VCaP (cell line): ENCODE measurements around the gene SNRPA.

Source experiments
- H3K27ac ChIP-seq: fragments of 450-650 bp; 2 replicates; pipeline ENCODE4 v1.5.1; 2017
- TF ChIP-seq, protein P1 (sequence below): fragments of 450-650 bp; conservative IDR thresholded peaks from 2 replicates; pipeline ENCODE4 v1.5.1; 2017; ENCODE audit warnings: mild to moderate bottlenecking, moderate library complexity

The SNRPA gene

GRCh38 chr19:40717325-40717879 is 33.6 kb upstream of the SNRPA start:
- TF ChIP-seq, protein P1, sequence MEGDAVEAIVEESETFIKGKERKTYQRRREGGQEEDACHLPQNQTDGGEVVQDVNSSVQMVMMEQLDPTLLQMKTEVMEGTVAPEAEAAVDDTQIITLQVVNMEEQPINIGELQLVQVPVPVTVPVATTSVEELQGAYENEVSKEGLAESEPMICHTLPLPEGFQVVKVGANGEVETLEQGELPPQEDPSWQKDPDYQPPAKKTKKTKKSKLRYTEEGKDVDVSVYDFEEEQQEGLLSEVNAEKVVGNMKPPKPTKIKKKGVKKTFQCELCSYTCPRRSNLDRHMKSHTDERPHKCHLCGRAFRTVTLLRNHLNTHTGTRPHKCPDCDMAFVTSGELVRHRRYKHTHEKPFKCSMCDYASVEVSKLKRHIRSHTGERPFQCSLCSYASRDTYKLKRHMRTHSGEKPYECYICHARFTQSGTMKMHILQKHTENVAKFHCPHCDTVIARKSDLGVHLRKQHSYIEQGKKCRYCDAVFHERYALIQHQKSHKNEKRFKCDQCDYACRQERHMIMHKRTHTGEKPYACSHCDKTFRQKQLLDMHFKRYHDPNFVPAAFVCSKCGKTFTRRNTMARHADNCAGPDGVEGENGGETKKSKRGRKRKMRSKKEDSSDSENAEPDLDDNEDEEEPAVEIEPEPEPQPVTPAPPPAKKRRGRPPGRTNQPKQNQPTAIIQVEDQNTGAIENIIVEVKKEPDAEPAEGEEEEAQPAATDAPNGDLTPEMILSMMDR, result peak; percentile 16; the same call in 1 of the 2 replicates
- H3K27ac ChIP-seq, result peak overlapping the region; percentile 94

GRCh38 chr19:40717880-40718773 is 32.9 kb upstream of the SNRPA start:
- TF ChIP-seq, protein P1, result no peak
- peak overlapping the region; percentile 94 for H3K27ac ChIP-seq

DNA sequence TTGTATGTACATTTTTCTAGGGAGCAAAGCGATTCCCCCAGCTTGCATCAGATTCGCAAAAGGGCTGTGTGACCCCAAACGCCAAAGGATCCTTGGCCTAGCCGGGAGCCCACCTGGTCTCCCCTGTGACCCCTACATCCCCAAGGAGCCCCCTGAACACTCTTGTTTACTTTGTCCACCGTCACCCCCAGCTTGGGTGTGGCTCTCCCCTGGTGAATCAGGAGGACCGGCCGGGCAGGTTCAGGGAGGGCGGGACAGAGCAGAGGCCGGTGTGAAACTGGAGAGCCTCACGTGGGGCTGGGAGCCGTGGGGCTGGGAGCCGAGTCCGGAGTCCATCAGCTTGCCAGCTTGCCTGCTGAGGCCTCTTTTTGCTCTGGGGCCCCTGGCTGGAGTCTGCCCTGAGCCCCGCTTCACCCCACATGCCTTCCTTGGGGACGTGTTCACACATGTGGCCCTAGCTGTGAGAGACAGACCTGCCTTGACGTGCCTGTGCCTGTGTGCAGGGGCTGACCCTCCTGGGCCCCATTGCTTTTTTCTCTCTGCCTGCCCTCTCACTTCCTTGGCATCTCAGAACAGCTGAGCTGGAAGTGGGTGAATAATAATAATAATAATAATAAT is 32.1 kb upstream of the SNRPA start:
- peak overlapping the region; percentile 94 for H3K27ac ChIP-seq

GRCh38 chr19:40719414-40719894 is 31.5 kb upstream of the SNRPA start:
- H3K27ac ChIP-seq, result peak overlapping the region; percentile 94
- TF ChIP-seq, protein P1, result no peak

More for the DNA sequence above, 32.1 kb upstream of the SNRPA start:
- TF ChIP-seq, protein P1, result no peak

DNA sequence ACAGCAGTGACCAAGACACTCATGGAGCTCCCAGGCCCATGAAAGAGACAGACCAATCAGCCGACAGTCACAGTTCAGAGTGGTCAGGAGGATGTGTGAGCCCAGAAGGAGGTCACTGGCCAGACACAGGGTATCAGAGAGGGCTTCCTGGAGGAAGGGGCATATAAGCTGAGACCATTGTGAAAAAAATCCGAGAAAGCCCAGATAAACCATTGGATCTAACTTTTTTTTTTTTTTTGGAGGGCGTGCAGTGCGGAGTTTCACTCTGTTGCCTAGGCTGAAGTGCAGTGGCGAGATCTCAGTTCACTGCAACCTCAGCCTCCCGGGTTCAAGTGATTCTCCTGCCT is 29.9 kb upstream of the SNRPA start:
- no peak overlapping the region for H3K27ac ChIP-seq
- TF ChIP-seq, protein P1, result no peak

- no peak overlapping the region for H3K27ac ChIP-seq
- TF ChIP-seq, protein P1, result no peak
Observed at GRCh38 chr19:40721936-40722661, 28.9 kb upstream of the SNRPA start.
